NOMO-1 treated with DMSO at 0.1 percent for 48 hours (cell line): Measurements from ENCODE around the gene UHRF2.
"Not testable (repeated sequence)": the region's sequence is repeated elsewhere in the genome, so short reads cannot be mapped to it uniquely, and the experiment has no call there.

Experiments
- DNase-seq: peaks from one replicate; lab custom pipeline; 2025; ENCODE audit not compliant: unreplicated experiment; lab: John Stamatoyannopoulos, UW

The UHRF2 gene

DNA sequence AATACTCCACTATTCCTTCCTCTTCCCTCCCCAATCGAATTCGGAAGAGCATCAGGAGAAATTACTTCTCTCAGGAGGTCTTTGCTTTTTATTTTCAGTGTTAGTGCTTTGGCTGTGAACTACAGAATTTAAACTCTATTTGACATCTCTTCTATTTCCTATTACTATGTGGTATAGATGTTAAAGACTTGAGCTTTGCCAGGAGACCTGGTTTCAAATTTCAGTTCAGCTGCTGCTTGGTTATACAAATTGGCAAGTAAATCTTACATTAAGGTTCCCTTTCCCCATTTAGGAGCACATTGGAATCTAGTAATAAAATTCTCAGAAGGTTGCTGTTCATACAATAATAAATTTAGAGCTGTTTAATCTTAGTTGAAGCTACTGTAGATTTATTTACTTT, 13.1 kb downstream of the UHRF2 start:
- DNase-seq = no peak

DNA sequence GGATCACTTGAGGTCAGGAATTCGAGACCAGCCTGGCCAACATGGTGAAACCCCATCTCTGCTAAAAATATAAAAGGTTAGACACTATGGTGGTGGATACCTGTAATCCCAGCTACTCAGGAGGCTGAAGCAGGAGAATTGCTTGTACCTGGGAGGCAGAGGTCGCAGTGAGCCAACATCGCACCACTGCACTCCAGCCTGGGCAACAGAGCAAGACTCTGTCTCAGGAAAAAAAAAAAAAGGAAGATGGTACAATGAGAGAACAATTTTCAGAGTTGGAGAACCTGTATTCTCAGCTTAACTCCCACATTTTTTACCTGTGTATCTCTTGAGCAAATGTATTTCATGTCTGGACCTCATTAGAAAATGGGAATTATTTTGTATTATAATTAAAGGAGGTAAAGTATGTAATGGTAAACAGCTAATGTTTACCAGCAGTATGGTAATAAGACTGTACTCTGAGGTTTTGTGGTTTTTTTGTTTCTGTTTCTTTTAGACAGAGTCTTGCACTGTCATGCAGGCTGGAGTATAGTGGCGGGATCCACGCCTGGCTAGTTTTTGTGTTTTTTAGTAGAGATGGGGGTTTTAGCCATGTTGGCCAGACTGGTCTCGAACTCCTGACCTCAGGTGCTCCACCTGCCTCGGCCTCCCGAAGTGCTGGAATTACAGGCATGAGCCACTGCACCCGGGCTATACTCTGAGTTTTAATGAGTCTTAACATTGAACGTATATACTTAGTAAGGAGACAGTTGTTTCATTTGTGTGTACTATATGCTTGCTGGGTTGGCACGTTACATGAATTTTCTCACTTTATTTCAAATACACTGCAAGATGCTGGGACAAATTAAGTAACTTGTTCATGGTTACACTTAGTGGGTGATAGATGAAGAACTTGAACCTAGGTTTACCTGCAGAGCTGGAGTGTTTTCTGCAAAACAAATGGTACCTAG, 16.2 kb downstream of the UHRF2 start:
- DNase-seq = no peak

DNA sequence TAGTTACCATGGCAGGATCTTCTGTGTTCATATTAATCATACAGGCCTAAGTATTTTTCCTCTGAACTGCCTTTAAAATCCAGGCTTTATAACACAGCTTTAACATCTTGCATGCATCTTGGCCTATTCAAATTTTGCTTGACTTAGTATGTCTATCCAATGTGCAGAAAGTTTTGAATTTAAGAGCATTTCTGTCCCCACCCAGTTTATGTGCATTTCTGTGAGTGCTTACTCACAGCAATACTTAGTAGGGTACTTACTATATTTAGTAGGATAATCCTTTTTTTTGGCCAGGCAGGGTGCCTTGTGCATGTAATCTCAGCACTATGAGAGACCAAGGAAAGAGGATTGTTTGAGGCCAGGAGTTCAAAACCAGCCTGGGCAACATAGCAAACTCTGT, 18.0 kb downstream of the UHRF2 start:
- no peak for DNase-seq

DNA sequence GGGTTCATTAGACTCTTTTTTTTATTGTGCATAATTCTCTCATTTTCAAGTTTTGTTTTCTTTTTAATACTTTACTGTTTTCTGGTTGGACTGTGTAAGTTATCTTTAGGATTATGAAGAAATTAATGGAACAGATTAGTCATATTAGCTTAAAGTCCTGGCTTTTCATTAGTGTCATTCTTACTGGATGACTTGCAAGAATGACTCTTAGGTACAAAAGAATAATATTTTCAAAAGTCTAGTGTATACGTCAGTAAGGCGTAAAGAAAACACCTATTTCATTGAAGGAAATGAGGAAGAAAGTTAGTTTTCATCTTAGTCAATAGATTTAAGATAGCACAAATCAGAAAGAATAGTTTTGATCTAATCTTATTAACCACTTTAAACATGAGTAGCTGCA, 20.4 kb downstream of the UHRF2 start:
- no peak for DNase-seq

DNA sequence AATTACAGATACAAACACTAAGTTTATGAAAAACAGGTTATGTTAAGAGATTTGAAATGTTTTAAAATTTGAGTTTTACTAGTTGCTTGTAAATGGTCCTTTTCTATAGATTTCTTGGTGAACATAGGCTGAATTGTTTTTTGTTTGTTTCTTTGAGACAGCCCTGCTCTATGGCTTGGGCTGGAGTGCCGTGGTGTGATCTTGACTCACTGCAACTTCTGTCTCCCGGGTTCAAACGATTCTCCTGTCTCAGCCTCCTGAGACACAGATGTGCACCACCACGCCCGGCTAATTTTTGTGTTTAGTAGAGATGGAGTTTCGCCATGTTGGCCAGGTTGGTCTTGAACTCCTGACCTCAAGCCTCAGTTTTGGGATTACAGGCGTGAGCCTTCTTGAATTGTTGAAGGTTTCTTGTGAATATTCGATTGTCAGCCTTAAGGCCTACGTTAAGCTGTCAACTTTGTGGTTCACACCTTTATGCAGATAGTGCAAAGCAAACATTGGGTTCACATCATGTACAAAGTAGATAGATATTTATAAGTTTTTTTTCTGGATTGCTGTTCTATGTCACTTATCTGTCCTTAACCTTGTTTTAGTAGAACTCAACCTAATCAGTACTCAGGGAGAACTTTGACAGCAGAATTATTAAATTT, 26.2 kb downstream of the UHRF2 start:
- DNase-seq = no peak

DNA sequence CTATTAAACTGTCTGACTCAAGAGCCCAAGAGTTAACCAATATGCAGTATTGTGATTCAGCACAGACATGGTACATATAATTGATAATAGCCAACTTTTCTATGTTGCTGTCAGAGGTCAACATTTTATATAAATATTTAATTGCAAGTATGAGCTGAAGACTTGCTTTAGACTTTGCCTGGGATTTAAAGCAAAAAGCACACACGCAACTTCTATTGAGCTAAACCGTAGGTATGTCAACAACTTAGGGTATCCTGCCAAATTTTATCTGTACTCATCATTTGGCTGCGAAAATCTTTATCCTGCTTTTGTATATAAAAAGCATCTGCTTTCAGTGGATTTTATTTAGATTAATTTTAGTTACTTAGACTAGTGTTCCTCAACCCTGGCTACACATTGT, 27.4 kb downstream of the UHRF2 start:
- DNase-seq = no peak

DNA sequence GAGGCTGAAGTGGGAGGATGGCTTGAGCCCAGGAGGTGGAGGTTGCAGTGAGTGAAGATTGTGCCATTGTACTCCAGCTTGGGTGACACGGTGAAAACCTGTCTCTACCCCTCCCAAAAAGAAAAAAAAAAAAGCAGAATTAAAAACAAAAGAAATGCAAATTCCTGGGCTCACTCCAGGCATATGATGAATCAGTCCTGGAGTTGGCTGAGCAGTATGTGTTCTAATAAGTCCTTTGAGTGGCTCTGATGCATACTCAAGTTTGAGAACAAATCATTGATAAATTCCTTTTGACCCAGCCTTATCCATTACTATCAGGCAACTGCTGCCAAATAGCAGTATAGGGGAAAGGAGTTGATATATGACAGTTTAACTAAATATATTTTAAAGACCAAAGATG, 28.3 kb downstream of the UHRF2 start:
- no peak for DNase-seq

DNA sequence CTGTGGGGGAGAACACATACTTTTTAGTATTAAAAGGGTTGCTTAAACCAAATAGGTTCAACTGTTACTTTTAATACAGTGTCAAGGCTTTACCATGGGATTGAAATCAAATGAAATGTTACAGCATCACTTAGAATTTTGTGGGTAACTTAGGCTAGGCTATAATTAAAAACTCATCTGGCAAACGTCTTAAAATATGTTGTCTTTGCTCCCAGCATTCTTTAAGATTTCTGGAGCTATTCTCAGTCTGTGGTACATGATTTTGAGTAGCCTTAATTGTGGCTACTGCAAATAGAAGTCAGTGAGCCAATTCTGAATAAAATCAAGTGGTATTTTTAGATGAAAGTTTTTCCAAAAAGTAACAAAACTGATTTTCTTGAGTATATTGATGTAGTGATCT, 30.7 kb downstream of the UHRF2 start:
- no peak for DNase-seq

DNA sequence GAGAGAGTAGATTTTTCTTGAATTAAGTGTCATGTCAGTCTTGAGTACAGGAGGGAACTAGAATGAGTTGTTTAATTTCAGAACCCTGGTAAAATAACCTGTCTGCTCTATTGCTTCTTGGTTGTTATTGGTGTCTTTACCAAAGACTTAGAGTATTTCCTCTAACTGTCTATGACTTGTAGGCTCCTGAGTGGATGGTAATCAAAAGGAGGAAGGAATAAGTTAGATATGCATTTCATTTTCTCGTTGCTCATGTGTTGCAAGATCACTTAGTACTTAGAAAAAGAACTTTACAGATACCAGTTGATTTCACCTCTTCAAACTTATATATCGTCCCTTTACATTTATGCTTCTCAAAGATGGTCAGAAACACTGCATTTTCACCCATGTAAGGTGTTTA, 31.1 kb downstream of the UHRF2 start:
- DNase-seq = peak; percentile 29

DNA sequence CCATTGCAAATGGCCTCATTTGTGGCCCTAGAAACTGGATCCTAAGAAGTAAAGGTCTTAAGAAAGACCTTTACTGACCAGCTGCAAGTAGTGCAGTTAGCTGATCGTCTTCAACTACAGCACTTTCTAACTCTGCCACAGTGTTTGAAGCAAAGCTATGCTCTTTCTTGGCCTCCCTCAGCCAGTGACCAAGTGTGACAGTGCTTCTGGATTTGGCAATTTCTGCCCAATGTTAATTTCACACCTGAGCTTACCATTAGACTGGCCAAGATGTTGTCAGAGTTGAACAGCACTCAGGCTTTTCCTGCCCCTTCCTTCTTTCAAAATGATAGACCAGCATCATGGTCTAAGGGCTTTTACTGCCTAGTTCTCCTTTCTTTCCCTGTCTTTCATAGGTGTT, 36.1 kb downstream of the UHRF2 start:
- DNase-seq = no peak

DNA sequence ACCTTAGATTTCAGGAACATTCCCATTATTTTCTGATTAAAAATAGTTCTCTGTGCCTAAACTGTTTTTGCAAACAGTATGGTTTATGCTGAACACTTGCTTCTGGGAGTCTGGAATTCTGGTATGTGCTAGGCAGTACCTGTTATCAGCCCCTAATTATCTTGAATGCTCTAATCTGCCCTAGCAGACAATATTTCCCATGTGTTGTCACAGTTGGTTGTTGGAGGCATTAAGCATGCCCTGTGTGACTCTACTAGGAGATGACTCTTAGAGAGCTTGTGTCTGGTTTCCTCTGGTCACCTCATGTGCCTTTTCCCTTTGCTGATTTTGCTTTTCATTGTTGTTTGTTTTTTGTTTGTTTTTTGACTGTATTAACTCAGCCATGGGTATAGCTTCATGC, 36.6 kb downstream of the UHRF2 start:
- DNase-seq = no peak

DNA sequence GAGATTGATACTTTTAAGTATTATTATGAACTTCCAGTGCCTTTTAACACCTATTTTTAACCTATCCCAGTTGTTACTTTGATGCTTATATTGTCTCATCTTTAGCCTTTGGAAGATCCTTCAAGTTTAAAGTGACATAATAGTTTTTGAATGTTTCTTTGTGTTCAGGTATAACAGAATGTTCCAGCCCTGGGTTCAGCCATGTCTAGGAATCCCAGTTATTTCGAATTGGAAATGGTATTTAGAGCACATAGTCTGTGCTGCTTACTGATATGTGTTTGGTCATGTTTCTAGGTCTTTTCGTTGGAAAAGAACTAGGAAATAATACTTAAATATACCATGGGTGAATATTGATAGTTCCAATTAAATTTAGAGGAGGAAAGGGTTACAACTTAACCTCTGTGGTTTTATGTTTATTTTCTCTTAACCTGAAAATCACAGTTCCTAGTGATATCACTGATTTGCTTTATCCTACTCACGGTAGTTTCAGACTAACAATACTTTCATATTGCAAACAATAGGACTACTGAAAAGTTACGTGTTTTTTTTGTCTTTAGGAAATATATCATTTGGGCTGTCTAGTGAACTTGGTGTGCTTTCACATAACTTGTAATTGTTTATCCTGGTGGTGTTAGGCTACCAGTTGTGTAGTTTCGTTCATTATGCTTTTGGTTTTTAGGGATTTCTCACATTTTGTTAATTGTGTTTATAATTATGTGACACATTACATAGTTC, 37.8 kb downstream of the UHRF2 start:
- no peak for DNase-seq

DNA sequence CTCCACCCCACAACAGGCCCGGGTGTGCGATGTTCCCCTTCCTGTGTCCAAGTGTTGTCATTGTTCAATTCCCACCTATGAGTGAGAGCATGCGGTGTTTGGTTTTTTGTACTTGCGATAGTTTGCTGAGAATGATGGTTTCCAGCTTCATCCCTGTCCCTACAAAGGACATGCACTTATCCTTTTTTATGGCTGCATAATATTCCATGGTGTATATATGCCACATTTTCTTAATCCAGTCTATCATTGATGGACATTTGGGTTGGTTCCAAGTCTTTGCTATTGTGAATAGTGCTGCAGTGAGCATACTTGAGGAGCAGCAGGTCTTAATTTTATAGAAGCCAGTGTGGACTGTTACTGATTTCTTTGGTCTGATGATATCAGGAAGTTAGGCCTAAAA, 42.3 kb downstream of the UHRF2 start:
- DNase-seq = not testable (repeated sequence)

DNA sequence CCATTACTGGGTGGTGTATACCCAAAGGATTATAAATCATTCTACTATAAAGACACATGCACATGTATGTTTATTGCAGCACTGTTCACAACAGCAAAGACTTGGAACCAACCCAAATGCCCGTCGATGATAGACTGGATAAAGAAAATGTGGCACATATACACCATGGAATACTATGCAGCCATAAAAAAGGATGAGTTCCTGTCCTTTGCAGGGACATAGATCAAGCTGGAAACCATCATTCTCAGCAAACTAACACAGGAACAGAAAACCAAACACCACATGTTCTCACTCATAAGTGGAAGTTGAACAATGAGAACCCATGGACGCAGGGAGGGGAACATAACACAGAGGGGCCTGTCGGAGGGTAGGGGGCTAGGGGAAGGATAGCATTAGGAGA, 45.7 kb downstream of the UHRF2 start:
- DNase-seq = not testable (repeated sequence)

DNA sequence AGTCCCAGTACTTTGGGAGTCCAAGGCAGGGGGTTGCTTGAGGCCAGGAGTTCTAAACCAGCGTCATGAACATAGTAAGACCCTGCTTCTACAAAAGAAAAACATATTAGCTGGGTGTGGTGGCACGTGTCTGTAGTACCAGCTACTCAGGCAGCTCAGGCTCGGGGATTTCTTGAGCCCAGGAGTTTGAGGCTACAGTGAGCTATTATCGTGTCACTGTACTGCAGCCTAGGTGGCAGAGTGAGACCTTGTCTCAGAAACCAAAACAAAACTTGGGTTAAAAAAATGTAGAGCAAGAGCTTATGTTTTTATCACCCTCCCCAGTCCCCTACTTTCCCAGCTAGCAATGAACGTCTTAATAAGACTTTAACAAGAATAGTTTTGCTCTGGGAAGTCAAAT, 46.7 kb downstream of the UHRF2 start:
- no peak for DNase-seq

DNA sequence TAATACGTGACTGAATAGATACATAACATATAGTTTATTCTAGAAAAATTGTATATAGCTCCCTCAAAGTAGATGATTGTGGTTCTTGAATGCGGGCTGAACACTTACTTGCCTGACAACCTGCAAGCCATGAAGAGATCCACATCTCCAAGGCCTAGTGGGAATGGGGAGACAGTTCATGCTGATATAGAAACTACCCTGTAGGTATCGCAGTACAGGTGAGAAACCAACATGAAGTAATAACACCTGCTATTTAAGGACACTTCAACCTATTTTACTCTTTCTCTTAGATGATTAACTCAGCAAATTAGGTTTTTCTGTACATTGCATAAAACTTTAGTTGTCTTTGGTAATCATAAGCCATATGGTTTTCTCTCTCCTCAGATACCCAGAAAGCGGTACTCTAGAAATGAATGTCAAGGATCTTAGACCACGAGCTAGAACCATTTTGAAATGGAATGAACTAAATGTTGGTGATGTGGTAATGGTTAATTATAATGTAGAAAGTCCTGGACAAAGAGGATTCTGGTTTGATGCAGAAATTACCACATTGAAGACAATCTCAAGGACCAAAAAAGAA, 47.3 kb downstream of the UHRF2 start:
- DNase-seq = no peak

DNA sequence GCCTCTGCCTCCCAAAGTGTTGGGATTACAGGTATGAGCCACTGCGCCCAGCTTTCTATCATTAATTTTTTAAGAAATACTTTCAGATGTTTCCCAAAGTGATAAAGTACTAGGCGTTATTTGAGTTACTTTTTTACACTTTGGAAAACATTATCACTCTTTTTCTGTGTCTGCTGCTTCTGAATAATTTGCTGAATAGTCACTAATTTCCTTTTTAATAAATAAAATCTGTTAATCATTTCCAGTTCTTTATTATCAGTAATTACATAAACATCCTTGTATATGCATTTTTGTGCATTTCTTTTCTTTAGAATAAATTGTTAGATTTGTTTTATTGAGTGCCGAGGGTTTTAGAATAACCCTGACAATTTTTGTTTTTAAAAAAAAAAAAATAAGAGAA, 48.6 kb downstream of the UHRF2 start:
- no peak for DNase-seq

DNA sequence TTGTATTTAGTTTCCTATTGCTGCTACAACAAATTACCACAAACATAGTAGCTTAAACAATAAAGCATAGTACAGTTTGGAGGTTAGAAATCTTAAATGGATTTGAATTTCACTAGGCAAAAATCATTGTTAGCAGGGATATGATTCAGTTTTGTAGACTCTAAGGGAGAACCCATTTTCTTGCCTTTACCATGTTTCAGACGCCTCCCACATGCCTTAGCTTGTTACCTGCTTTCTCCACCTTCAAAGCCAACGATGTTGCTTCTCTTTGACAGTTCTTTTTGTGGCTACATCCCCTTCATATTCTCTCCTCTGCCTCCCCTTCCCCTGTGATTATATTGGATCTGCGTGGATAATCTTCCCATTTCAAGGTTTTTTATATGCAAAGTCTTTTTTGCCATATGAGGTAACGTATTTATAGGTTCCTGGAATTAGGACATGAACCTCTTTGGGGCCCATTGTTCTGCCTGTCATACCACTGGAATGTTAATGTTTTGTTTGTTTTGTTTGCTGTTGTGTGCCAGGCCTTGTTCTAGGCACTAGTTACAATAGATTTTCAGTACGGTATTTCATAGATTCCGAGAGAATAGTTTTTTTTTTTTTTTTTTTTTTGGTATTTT, 54.1 kb downstream of the UHRF2 start:
- no peak for DNase-seq

DNA sequence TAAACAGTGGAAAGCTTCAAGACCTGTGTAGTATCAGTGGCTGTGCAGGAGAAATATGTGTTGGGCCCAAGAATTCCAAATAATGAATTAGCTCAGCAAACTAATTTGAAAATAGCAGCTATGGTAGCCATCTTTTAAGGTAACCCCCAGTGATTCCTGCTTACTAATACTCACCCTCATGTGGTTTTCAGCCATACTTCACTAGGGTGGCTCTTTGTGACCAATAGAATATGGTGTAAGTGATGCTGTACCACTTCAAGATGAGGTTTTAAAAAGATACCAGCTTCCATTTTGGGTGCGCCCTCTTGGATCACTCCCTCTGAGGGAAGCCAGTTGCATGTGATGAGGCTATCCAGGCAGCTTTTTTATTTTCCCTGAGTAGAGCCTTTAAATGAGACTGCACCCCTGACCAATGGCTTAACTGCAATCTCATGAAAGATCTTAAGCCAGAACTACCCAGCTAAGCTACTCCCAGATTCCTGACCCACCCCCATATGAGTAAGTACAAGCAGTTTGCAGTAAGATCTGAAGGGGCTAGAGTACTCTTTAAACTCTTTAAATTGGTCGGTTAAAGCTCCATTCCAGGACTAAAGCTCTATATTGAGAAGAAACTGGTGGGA, 58.3 kb downstream of the UHRF2 start:
- DNase-seq = no peak

DNA sequence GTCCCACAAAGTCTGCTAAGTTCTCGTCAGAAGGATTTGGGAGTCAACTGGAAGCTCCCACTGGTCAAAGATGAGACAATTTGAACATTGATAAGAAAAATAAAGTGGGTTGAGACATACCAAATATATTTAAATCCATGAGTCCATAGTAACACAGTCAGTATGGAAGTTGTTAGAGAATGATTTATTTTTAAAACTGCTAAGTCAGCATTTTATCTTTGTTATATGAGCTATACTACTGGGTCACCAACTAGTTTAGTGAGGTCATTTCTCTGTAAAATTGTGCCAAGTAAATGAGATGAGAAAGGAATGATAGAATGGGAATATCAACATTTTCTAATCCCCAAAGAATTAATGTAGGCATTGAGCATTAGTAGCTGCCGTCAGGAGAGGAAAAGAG, 60.2 kb downstream of the UHRF2 start:
- no peak for DNase-seq

DNA sequence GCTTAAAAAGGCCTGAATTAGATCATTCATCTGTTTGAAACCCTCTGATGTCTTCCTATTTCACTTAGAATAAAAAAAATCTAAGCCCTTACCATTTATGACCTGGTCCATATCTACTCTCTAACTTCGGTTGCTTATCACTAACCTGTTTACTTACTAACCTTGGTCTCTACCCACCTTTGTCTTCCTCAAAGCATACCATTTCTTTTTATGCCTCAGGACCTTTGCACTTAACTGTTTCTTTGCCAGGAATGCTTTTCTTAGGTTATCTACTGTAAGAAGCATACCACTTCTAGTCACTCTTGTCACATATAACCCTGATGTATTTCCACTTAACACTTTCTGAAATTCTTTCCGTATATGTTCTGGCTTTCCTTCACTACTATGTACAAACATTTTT, 67.0 kb downstream of the UHRF2 start:
- no peak for DNase-seq
